Left lung (tissue), 10 donors: ENCODE results near the gene HNMT. TPM values are rescaled to one million over a fixed set of nuclear protein-coding genes. Genes with fewer than 3 reads are reported as not detected.

Source experiments
- ATAC-seq: fragments of 200-7000 bp; cut with Tn5 transposase; one replicate; pipeline ENCODE4 v1.9.1; 2020; ENCODE audit warnings: moderate library complexity
- DNase-seq, 4 donors: peaks; one replicate each; pipeline ENCODE4 v3.0.0-alpha.2; 2013 to 2020
- H3K27ac ChIP-seq, 2 donors: fragments of 200-600 bp; sonication (generic) in 1 of 2; one replicate each; pipeline versions ENCODE4 v1.5.0 to v1.8.0; 2020 to 2021
- H3K27me3 ChIP-seq, 2 donors: fragments of 200-600 bp; sonication (generic) in 1 of 2; one replicate each; pipeline versions ENCODE4 v1.5.0 to v1.8.0; 2020 to 2021
- H3K36me3 ChIP-seq, 2 donors: fragments of 200-600 bp; sonication (generic) in 1 of 2; one replicate each; pipeline versions ENCODE4 v1.5.0 to v1.8.0; 2020 to 2021
- H3K4me1 ChIP-seq, 2 donors: fragments of 200-600 bp; one replicate each; pipeline ENCODE4 v1.8.0; 2021
- H3K4me3 ChIP-seq, 2 donors: fragments of 200-600 bp; sonication (generic) in 1 of 2; one replicate each; pipeline versions ENCODE4 v1.5.0 to v1.8.0; 2020 to 2021; ENCODE audit warnings: mild to moderate bottlenecking in 1 of 2
- H3K9me3 ChIP-seq, 2 donors: fragments of 200-600 bp; sonication (generic) in 1 of 2; one replicate each; pipeline versions ENCODE4 v1.5.0 to v1.8.0; 2020 to 2021
- intact Hi-C, 2 donors: fragments of 100-400 bp; cut with DNase I; formaldehyde crosslinking; loops; one replicate each; pipeline versions ENCODE4 v1.11.2 to v1.14.2; 2022
- polyA plus RNA-seq, 6 donors: library from polyadenylated mRNA; unstranded; fragments of 120-200 nt; gene quantifications; one replicate each; pipeline ENCODE4 v1.2.1, GENCODE V29; 2013; ENCODE audit not compliant: insufficient read length in 6 of 6
- total RNA-seq, 2 donors: library from RNA; stranded (reverse); fragmentation: NEBNext Ultra II Directional; extraction: Animal tissue kit (Norgen Biotek cat#: 25700); gene quantifications; one replicate each; pipeline ENCODE4 v1.2.1, GENCODE V29; 2021
- TF ChIP-seq, protein P1 (sequence below), 2 donors: fragments of 200-600 bp; sonication (generic) in 1 of 2; IDR thresholded peaks; one replicate each; pipeline versions ENCODE4 v1.5.0 to v1.8.0; 2021; ENCODE audit warnings: antibody characterized with exemption in 2 of 2
- donor health status: DM: no; HTN: yes; CAD: no.
- donor health status: DM: no; HTN: no; CAD: no.

Gene HNMT
- total and polyA plus RNA-seq, 8 donors: 53.0 to 98.9 (median 82.8) TPM

DNA sequence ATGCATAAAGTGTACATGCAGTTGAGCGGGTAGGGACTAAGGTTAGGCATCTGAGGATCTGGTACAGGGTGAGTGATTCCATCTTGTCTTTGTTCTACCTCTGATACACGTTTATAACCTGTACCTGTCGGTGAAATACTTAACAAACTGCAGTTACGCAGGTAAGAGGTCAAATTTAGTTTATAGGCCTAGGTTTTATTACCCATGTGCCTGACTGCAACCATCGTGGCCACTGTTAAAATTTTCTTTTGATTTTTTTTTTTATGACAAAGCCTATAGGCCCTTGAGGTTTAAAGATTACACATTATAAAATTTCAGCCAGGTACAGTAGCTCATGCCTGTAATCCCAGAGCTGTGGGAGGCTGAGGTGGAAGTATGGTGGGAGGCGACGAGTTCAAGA, 15.4 kb upstream of the HNMT start:
- no peak for DNase-seq
- H3K27ac ChIP-seq: no peak overlapping the region
- no peaks in the 10 kb centered on the region for H3K9me3 ChIP-seq
- intact Hi-C loops: loop anchor here in 1 of 2 donors (10.0 kb wide), 1 partner anchor 146 kb away; no protein-coding TSS in a partner anchor
- no peak for ATAC-seq
- H3K36me3 ChIP-seq: no peaks in the 10 kb centered on the region
- no peaks in the 10 kb centered on the region for H3K27me3 ChIP-seq
- TF ChIP-seq, protein P1, sequence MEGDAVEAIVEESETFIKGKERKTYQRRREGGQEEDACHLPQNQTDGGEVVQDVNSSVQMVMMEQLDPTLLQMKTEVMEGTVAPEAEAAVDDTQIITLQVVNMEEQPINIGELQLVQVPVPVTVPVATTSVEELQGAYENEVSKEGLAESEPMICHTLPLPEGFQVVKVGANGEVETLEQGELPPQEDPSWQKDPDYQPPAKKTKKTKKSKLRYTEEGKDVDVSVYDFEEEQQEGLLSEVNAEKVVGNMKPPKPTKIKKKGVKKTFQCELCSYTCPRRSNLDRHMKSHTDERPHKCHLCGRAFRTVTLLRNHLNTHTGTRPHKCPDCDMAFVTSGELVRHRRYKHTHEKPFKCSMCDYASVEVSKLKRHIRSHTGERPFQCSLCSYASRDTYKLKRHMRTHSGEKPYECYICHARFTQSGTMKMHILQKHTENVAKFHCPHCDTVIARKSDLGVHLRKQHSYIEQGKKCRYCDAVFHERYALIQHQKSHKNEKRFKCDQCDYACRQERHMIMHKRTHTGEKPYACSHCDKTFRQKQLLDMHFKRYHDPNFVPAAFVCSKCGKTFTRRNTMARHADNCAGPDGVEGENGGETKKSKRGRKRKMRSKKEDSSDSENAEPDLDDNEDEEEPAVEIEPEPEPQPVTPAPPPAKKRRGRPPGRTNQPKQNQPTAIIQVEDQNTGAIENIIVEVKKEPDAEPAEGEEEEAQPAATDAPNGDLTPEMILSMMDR (IDR thresholded peaks at IDR 0.05): no peak
- H3K4me1 ChIP-seq: no peaks in the 10 kb centered on the region
- no peak overlapping the region for H3K4me3 ChIP-seq

DNA sequence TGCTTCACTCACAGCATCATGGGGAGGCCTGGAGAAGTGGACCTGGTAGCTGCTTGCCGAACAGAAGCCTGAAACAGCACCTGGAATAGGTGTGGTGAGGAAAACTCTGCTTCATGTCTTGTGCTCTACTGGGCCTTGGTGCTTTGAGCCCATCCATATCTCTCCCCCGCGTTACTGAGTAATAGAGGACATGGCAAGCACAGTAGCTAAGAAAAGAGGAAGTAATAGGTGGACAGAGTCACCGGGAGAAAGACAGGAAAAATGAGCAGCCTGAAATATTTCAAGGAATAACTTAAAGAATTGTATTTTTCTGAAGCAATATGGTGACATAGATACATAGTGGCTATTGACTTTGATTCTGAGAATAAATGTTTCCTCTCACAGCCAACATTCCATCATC, 14.0 kb upstream of the HNMT start:
- Histone ChIP-seq H3K27ac (no peak overlapping the region), H3K4me3 (no peak overlapping the region), H3K4me1 (no peaks in the 10 kb centered on the region), H3K9me3 (no peaks in the 10 kb centered on the region), H3K36me3 (no peaks in the 10 kb centered on the region), H3K27me3 (no peaks in the 10 kb centered on the region)
- ATAC-seq: no peak
- TF ChIP-seq, protein P1 (IDR thresholded peaks at IDR 0.05): no peak
- intact Hi-C loops: no loop called here
- no peak for DNase-seq

DNA sequence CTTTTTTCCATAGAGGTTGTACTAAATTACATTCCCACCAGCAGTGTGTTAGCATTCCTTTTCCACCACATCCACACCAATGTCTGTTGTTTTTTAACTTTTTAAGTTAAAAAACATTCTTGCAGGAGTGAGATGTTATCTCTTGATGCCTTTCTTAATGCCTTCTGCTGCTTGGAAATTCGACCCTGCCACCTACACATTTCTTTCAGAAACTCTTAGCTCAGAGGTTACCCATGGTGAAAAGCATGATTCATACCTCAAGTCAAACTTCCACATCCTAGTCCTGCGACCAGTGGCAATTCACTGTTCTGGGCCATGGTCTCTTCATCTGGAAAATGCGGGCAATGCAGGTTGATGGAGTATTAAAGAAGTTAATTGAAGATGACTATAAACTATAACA, 12.7 kb upstream of the HNMT start:
- no peak for ATAC-seq
- no peak for DNase-seq
- TF ChIP-seq, protein P1 (IDR thresholded peaks at IDR 0.05): no peak
- Histone ChIP-seq H3K9me3 (no peaks in the 10 kb centered on the region), H3K4me1 (no peaks in the 10 kb centered on the region), H3K27me3 (no peaks in the 10 kb centered on the region), H3K27ac (no peak overlapping the region), H3K4me3 (no peak overlapping the region), H3K36me3 (no peaks in the 10 kb centered on the region)
- intact Hi-C loops: no loop called here

DNA sequence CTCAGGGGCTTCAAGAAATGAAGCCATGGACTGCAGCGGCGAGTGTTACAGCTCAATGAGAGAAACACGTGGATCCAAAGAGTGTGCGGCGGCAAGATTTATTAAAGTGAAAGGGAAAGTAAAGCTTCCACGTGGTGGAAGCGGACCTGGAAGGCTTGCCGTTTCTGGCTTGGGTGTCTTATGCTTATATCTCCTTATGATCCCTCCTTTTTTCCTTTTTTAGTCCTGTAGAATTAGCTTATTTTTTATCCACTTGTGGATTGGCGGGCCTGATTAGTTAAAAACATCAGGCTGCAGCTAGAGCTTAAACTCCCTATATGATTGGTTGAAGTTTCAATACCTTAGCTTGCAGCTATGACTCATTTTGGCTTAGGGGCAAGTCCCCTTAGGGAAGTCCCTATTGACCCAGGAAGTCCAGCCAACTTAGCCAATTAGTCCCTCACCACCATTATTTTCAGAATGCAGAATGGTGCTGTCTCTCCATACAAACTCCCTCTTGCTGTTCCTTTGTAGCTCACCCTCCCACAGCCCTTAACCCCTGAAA, 11.6 kb upstream of the HNMT start:
- TF ChIP-seq, protein P1 (IDR thresholded peaks at IDR 0.05): no peak
- ATAC-seq (no peak), DNase-seq (no peak)
- intact Hi-C loops: no loop called here
- H3K4me3 ChIP-seq: no peak overlapping the region
- H3K27me3 ChIP-seq: no peaks in the 10 kb centered on the region
- H3K27ac ChIP-seq: no peak overlapping the region
- H3K36me3 ChIP-seq: no peaks in the 10 kb centered on the region
- H3K4me1 ChIP-seq: no peaks in the 10 kb centered on the region
- H3K9me3 ChIP-seq: no peaks in the 10 kb centered on the region

DNA sequence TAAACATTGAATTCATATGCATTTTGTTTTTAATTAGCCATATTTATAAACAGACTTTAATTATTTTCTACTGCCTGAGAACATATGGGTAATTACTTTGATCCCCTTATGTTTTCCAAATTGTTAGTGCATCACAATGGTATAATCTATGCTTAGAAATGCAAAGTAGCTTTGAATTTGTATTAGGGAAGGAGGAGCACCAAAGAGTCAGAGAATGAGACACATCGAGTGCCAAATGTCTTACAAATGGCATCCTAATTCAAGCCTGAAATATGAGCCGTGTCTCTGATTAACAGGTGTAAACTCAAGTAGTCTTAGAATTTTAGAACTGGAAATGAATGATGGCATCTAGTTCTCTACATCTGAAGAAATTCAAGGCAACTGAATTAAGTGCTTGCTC, 8.7 kb upstream of the HNMT start:
- Histone ChIP-seq H3K27ac (no peak overlapping the region), H3K4me3 (no peak overlapping the region), H3K9me3 (no peaks in the 10 kb centered on the region), H3K27me3 (no peaks in the 10 kb centered on the region), H3K36me3 (no peaks in the 10 kb centered on the region), H3K4me1 (peaks cover 0 to 3% of the 10 kb centered on the region in 2 donors)
- TF ChIP-seq, protein P1 (IDR thresholded peaks at IDR 0.05): no peak
- intact Hi-C loops: no loop called here
- DNase-seq: no peak
- no peak for ATAC-seq
